M059J (cell line): ENCODE measurements around the gene IPCEF1. TPM values are rescaled to one million over a fixed set of nuclear protein-coding genes. Genes with fewer than 3 reads are reported as not detected.

ENCODE experiments used
- DNase-seq: peaks from one replicate; pipeline ENCODE4 v3.0.0-alpha.2; 2012; ENCODE audit warnings: low read depth
- total RNA-seq: library from RNA; depleted of rRNA; stranded (reverse); fragments of >200 nt; shearing (Covaris generic); gene quantifications from 2 replicates; pipeline ENCODE4 v1.2.3, GENCODE V29; 2014

IPCEF1 gene
- total RNA-seq, 1 experiment from 2014 or later: 1.6 TPM

GRCh38 chr6:154165478-154165877 is 191.1 kb downstream of the IPCEF1 start:
- no peak for DNase-seq

GRCh38 chr6:154164397-154164796 is 192.2 kb downstream of the IPCEF1 start:
- peak; percentile 80 for DNase-seq

- DNase-seq: no peak
Measured at GRCh38 chr6:154161689-154162088, 194.9 kb downstream of the IPCEF1 start.

- DNase-seq: no peak
Measured at GRCh38 chr6:154159126-154159525, 197.5 kb downstream of the IPCEF1 start.

- DNase-seq: no peak
Measured at GRCh38 chr6:154157706-154158105, 198.9 kb downstream of the IPCEF1 start.

GRCh38 chr6:154157082-154157481 is 199.5 kb downstream of the IPCEF1 start:
- peak; percentile 24 for DNase-seq

- DNase-seq: peak; percentile 63
Measured at GRCh38 chr6:154156135-154156896, 200.3 kb downstream of the IPCEF1 start.

- DNase-seq: peak; percentile 69
Measured at GRCh38 chr6:154154389-154154967, 202.1 kb downstream of the IPCEF1 start.

- DNase-seq: no peak
Measured at GRCh38 chr6:154143753-154144152, 212.8 kb downstream of the IPCEF1 start.

- no peak for DNase-seq
Measured at GRCh38 chr6:154140743-154141142, 215.9 kb downstream of the IPCEF1 start.

- peak; percentile 57 for DNase-seq
Measured at GRCh38 chr6:154139892-154140291, 216.7 kb downstream of the IPCEF1 start.

- peak; percentile 14 for DNase-seq
Measured at GRCh38 chr6:154138793-154139192, 217.8 kb downstream of the IPCEF1 start.

GRCh38 chr6:154134471-154135147 is 222.0 kb downstream of the IPCEF1 start:
- no peak for DNase-seq

GRCh38 chr6:154127657-154128056 is 228.9 kb downstream of the IPCEF1 start:
- no peak for DNase-seq

GRCh38 chr6:154125421-154125820 is 231.2 kb downstream of the IPCEF1 start:
- DNase-seq: no peak

- DNase-seq: peak; percentile 78
Measured at GRCh38 chr6:154123155-154123956, 233.2 kb downstream of the IPCEF1 start.

GRCh38 chr6:154122195-154122925 is 234.2 kb downstream of the IPCEF1 start:
- no peak for DNase-seq

- no peak for DNase-seq
Measured at GRCh38 chr6:154117485-154117884, 239.1 kb downstream of the IPCEF1 start.

- DNase-seq: no peak
Measured at GRCh38 chr6:154113392-154113791, 243.2 kb downstream of the IPCEF1 start.

GRCh38 chr6:154112181-154112809 is 244.3 kb downstream of the IPCEF1 start:
- DNase-seq: peak; percentile 87

GRCh38 chr6:154111025-154111424 is 245.6 kb downstream of the IPCEF1 start:
- DNase-seq: no peak
